ENCODE measurements around the gene MYMX.

The MYMX gene

DNA sequence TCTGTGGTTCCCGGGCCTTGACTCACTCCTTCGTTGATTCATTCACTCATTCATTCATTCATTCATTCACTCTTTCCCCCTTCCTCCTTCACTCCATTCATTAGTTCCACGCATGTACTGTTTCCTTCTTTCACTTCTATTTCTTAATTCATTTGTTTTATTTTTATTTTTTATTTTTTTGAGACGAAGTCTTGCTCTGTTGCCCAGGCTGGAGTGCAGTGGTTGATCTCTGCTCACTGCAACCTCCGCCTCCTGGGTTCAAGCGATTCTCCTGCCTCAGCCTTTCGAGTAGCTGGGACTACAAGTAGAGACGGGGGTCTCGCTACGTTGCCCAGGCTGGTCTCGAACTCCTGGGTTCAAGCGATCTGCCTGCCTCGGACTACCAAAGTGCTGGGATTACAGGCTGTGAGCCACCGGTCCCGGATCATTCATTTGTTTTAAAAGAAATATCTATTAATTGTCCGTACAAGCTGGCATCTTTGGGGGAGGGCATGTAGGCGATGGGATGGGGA, 49.1 kb downstream of the MYMX start:
- Histone ChIP-seq H3K36me3 (ENCODE audit: control insufficient read depth in 2 of 2, insufficient read depth in 1 of 2, low read length in 2 of 2) (peaks cover 0 to 10% of the 10 kb centered on the region in 2 experiments; a peak in 1 of 3 replicates), H3K27ac (ENCODE audit: extremely low read depth, low read depth, low read length) (no peak overlapping the region), H3K4me3 (ENCODE audit: low read depth, low read length) (no peak overlapping the region), H3K4me1 (ENCODE audit: control insufficient read depth, insufficient read depth, low read length) (peaks cover 4% of the 10 kb centered on the region; the same call in 1 of the 2 replicates), H3K9me3 (ENCODE audit: control insufficient read depth, insufficient read depth, low read depth, low read length) (no peaks in the 10 kb centered on the region)
- CTCF ChIA-PET, result interaction anchor here (0.6 to 7.2 kb wide), 9 partner anchors 9 to 1850 kb away, joined by 3 to 208 read pairs (median 56); partner anchors contain the start of genes AARS2, SLC35B2 and SPATS1
- POLR2A ChIA-PET, result interaction anchor here (2.2 kb wide), 1 partner anchor 19 kb away, joined by 15 read pairs; the partner anchor contains the start of gene HSP90AB1
- no peak for TF ChIP-seq MZF1 (tag by site-specific recombination; IDR thresholded peaks at IDR 0.05; ENCODE audit: borderline replicate concordance)
- TF ChIP-seq ZSCAN30 (tag by site-specific recombination; IDR thresholded peaks at IDR 0.05), result no peak
- TF ChIP-seq ZNF335 (tag by site-specific recombination; conservative IDR thresholded peaks at IDR 0.05), result 0 out of 2 replicates have a peak, but pooled peaks have one; percentile 6
- TF ChIP-seq KLF8 (tag by site-specific recombination; IDR thresholded peaks at IDR 0.05), result no peak
- no peak for TF ChIP-seq ZNF157 (tag by site-specific recombination; IDR thresholded peaks at IDR 0.05)
- peak; percentile 98 for TF ChIP-seq ZBTB20 (tag by site-specific recombination; IDR thresholded peaks at IDR 0.05)
- TF ChIP-seq, protein P1, sequence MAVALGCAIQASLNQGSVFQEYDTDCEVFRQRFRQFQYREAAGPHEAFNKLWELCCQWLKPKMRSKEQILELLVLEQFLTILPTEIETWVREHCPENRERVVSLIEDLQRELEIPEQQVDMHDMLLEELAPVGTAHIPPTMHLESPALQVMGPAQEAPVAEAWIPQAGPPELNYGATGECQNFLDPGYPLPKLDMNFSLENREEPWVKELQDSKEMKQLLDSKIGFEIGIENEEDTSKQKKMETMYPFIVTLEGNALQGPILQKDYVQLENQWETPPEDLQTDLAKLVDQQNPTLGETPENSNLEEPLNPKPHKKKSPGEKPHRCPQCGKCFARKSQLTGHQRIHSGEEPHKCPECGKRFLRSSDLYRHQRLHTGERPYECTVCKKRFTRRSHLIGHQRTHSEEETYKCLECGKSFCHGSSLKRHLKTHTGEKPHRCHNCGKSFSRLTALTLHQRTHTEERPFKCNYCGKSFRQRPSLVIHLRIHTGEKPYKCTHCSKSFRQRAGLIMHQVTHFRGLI (tag by site-specific recombination; IDR thresholded peaks at IDR 0.05), result no peak
- peak; percentile 46; the same call in 1 of the 2 replicates for TF ChIP-seq ZFHX2 (tag by site-specific recombination; conservative IDR thresholded peaks at IDR 0.05)
- no peak for TF ChIP-seq HIC1 (tag by site-specific recombination; IDR thresholded peaks at IDR 0.05)
- TF ChIP-seq ZNF19 (tag by site-specific recombination; IDR thresholded peaks at IDR 0.05; ENCODE audit: low read depth), result no peak
- TF ChIP-seq ZNF664 (tag by site-specific recombination; IDR thresholded peaks at IDR 0.05), result no peak
- TF ChIP-seq REPIN1 (tag by site-specific recombination; IDR thresholded peaks at IDR 0.05; ENCODE audit: low read depth), result no peak
- TF ChIP-seq ZNF677 (tag by site-specific recombination; IDR thresholded peaks at IDR 0.05), result no peak
- no peak for TF ChIP-seq ZNF707 (tag by site-specific recombination; IDR thresholded peaks at IDR 0.05)
- no peak for TF ChIP-seq ZBTB48 (tag by site-specific recombination; IDR thresholded peaks at IDR 0.05)
- no peak for TF ChIP-seq RBAK (tag by site-specific recombination; IDR thresholded peaks at IDR 0.05)
- peak; percentile 96 for TF ChIP-seq ZNF366 (tag by site-specific recombination; conservative IDR thresholded peaks at IDR 0.05)
- TF ChIP-seq ZNF561 (tag by site-specific recombination; IDR thresholded peaks at IDR 0.05; ENCODE audit: borderline replicate concordance), result no peak
- TF ChIP-seq ZNF155 (tag by site-specific recombination; IDR thresholded peaks at IDR 0.05), result no peak
- TF ChIP-seq, protein P2, sequence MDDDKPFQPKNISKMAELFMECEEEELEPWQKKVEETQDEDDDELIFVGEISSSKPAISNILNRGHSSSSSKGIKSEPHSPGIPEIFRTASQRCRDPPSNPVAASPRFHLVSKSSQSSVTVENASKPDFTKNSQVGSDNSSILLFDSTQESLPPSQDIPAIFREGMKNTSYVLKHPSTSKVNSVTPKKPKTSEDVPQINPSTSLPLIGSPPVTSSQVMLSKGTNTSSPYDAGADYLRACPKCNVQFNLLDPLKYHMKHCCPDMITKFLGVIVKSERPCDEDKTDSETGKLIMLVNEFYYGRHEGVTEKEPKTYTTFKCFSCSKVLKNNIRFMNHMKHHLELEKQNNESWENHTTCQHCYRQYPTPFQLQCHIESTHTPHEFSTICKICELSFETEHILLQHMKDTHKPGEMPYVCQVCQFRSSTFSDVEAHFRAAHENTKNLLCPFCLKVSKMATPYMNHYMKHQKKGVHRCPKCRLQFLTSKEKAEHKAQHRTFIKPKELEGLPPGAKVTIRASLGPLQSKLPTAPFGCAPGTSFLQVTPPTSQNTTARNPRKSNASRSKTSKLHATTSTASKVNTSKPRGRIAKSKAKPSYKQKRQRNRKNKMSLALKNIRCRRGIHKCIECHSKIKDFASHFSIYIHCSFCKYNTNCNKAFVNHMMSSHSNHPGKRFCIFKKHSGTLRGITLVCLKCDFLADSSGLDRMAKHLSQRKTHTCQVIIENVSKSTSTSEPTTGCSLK (tag by site-specific recombination; IDR thresholded peaks at IDR 0.05), result no peak
- TF ChIP-seq MEIS1 (CRISPR knock-in tag; IDR thresholded peaks at IDR 0.05; ENCODE audit: borderline replicate concordance), result no peak
- TF ChIP-seq, protein P3, sequence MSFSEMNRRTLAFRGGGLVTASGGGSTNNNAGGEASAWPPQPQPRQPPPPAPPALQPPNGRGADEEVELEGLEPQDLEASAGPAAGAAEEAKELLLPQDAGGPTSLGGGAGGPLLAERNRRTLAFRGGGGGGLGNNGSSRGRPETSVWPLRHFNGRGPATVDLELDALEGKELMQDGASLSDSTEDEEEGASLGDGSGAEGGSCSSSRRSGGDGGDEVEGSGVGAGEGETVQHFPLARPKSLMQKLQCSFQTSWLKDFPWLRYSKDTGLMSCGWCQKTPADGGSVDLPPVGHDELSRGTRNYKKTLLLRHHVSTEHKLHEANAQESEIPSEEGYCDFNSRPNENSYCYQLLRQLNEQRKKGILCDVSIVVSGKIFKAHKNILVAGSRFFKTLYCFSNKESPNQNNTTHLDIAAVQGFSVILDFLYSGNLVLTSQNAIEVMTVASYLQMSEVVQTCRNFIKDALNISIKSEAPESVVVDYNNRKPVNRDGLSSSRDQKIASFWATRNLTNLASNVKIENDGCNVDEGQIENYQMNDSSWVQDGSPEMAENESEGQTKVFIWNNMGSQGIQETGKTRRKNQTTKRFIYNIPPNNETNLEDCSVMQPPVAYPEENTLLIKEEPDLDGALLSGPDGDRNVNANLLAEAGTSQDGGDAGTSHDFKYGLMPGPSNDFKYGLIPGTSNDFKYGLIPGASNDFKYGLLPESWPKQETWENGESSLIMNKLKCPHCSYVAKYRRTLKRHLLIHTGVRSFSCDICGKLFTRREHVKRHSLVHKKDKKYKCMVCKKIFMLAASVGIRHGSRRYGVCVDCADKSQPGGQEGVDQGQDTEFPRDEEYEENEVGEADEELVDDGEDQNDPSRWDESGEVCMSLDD (tag by site-specific recombination; IDR thresholded peaks at IDR 0.05), result no peak
- no peak for TF ChIP-seq ZBTB11 (tag by site-specific recombination; conservative IDR thresholded peaks at IDR 0.05; ENCODE audit: low read depth)
- TF ChIP-seq ZNF121 (tag by site-specific recombination; IDR thresholded peaks at IDR 0.05), result peak; percentile 94

Data from HEK293 (cell line).